Measurements from ENCODE around the gene PCED1B.
"Not testable (repeated sequence)": the region's sequence is repeated elsewhere in the genome, so short reads cannot be mapped to it uniquely, and the experiment has no call there.

The PCED1B gene

GRCh38 chr12:47079468-47079980 is at the start of gene PCED1B, which contains the start of gene AMIGO2:
TSS of gene PCED1B (plus strand) at chr12:47079621. CDS start at chr12:47235064, 155,443 bp downstream.
TSS of gene AMIGO2 (minus strand) at chr12:47079959. CDS start at chr12:47079002, 957 bp downstream.
- peak; percentile 48 to 86 for DNase-seq

GRCh38 chr12:47029903-47030302 is 49.5 kb upstream of the PCED1B start:
- no peak for DNase-seq

GRCh38 chr12:47032644-47033043 is 46.8 kb upstream of the PCED1B start:
- DNase-seq, result peak; percentile 56 to 68

- DNase-seq, result peak; percentile 22 to 61
Observed at GRCh38 chr12:47033081-47033480, 46.3 kb upstream of the PCED1B start.

GRCh38 chr12:47033789-47034555 is 45.4 kb upstream of the PCED1B start:
- peak in 1 of 2 experiments; percentile 1 for DNase-seq

GRCh38 chr12:47034661-47035060 is 44.8 kb upstream of the PCED1B start:
- DNase-seq, result no peak

- peak in 1 of 2 experiments; percentile 1 for DNase-seq
Observed at GRCh38 chr12:47035484-47035883, 43.9 kb upstream of the PCED1B start.

GRCh38 chr12:47038270-47038748 is 41.1 kb upstream of the PCED1B start:
- DNase-seq, result peak; percentile 9 to 27

- no peak for DNase-seq
Observed at GRCh38 chr12:47039079-47039478, 40.3 kb upstream of the PCED1B start.

GRCh38 chr12:47039756-47040155 is 39.7 kb upstream of the PCED1B start:
- DNase-seq, result no peak

GRCh38 chr12:47041327-47041726 is 38.1 kb upstream of the PCED1B start:
- DNase-seq, result no peak

- DNase-seq, result no peak
Observed at GRCh38 chr12:47048541-47048940, 30.9 kb upstream of the PCED1B start.

- not testable (repeated sequence) for DNase-seq
Observed at GRCh38 chr12:47051291-47051690, 28.1 kb upstream of the PCED1B start.

GRCh38 chr12:47052274-47052673 is 27.1 kb upstream of the PCED1B start:
- no peak for DNase-seq

- no peak for DNase-seq
Observed at GRCh38 chr12:47053961-47054360, 25.5 kb upstream of the PCED1B start.

- no peak for DNase-seq
Observed at GRCh38 chr12:47054659-47055058, 24.8 kb upstream of the PCED1B start.

- DNase-seq, result not testable (repeated sequence)
Observed at GRCh38 chr12:47055856-47056255, 23.6 kb upstream of the PCED1B start.

GRCh38 chr12:47056944-47057343 is 22.5 kb upstream of the PCED1B start:
- peak in 1 of 2 experiments; percentile 14 for DNase-seq

- DNase-seq, result not testable (repeated sequence)
Observed at GRCh38 chr12:47058640-47059039, 20.8 kb upstream of the PCED1B start.

- DNase-seq, result no peak
Observed at GRCh38 chr12:47065546-47065945, 13.9 kb upstream of the PCED1B start.

- no peak for DNase-seq
Observed at GRCh38 chr12:47066278-47067025, 13.0 kb upstream of the PCED1B start.

- no peak for DNase-seq
Observed at GRCh38 chr12:47067176-47067575, 12.2 kb upstream of the PCED1B start.

- DNase-seq, result no peak
Observed at GRCh38 chr12:47067771-47068431, 11.5 kb upstream of the PCED1B start.

Data from NCI-H526 (cell line).